Lower lobe of right lung (tissue), 2 donors: ENCODE data around the gene TMEM108. TPM values are rescaled to one million over a fixed set of nuclear protein-coding genes. Genes with fewer than 3 reads are reported as not detected.

Source experiments
- ATAC-seq, 2 donors: fragments of 200-7000 bp; cut with Tn5 transposase; one replicate each; pipeline ENCODE4 v1.9.1; 2020 to 2022; ENCODE audit warnings: mild to moderate bottlenecking in 2 of 2, moderate library complexity in 2 of 2
- DNase-seq: peaks from one replicate; pipeline ENCODE4 v3.0.0-alpha.2; 2020
- H3K27ac ChIP-seq: fragments of 200-600 bp; one replicate; pipeline ENCODE4 v1.8.0; 2022
- H3K27me3 ChIP-seq: fragments of 200-600 bp; one replicate; pipeline ENCODE4 v1.8.0; 2022; ENCODE audit warnings: low read depth
- H3K36me3 ChIP-seq: fragments of 200-600 bp; one replicate; pipeline ENCODE4 v1.8.0; 2022; ENCODE audit warnings: mild to moderate bottlenecking
- H3K4me1 ChIP-seq: fragments of 200-600 bp; one replicate; pipeline ENCODE4 v1.8.0; 2022
- H3K4me3 ChIP-seq: fragments of 200-600 bp; one replicate; pipeline ENCODE4 v1.8.0; 2022; ENCODE audit warnings: mild to moderate bottlenecking
- H3K9me3 ChIP-seq: fragments of 200-600 bp; one replicate; pipeline ENCODE4 v1.8.0; 2022
- CTCF ChIP-seq: fragments of 200-600 bp; IDR thresholded peaks from one replicate; pipeline ENCODE4 v1.8.0; 2022; ENCODE audit warnings: antibody characterized with exemption, mild to moderate bottlenecking
- intact Hi-C: fragments of 100-400 bp; cut with DNase I; formaldehyde crosslinking; loops from one replicate; pipeline ENCODE4 v1.11.0; 2022
- total RNA-seq: library from RNA; stranded (reverse); fragmentation: NEBNext Ultra II Directional; extraction: Animal tissue kit (Norgen Biotek cat#: 25700); gene quantifications from one replicate; pipeline ENCODE4 v1.2.1, GENCODE V29; 2021
- donor health status: DM: no; HTN: yes; CAD: no; lungs with severe emphysema.

The TMEM108 gene
- total RNA-seq, 1 donor from 2014 or later, result 18.5 TPM

DNA sequence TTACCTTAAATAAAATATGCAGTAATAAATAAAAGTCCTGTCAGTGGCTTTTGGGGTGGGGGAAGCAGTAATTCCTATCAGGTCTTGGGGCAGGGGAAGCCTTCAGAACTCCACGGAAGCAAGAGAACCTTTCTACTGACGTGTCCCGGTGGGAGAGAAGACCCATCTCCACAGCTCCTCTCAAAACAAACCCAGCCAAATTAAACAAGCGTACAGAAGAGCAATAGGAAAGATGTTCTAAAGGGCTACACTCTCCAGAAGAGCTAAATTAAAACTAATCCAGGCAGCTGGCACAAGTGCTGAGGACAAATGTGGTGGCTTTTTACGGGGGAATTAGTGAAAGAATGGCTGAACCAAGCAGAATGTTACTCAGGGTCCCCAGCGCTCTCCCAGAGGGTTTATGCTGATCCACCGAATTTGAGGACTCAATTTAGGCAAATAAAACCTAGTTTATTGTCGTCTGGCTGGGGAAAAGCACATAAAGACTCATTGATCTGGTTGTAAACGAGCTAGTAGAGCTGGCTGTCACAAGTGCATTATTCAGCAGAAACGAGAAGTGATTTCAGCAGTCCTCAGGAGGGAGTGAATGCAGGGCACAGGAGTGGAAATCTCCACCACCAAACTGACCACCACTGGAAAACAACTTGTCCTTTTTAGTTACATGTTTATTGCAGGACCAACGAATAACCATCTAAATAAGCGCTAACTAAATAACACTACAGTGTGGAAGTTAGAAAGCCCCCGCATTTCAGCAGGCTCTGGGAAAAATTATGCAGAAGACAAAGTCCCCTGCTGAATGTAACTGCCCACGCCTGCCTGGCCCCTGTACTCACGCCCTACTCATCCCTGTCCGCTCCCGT, 375.2 kb downstream of the TMEM108 start:
- Histone ChIP-seq H3K4me1 (no peaks in the 10 kb centered on the region), H3K4me3 (no peak overlapping the region), H3K36me3 (no peaks in the 10 kb centered on the region), H3K27me3 (no peaks in the 10 kb centered on the region), H3K9me3 (no peaks in the 10 kb centered on the region), H3K27ac (no peak overlapping the region)
- no peak for DNase-seq
- intact Hi-C loops, result no loop called here
- ATAC-seq, result peak; percentile 26 to 48
- no peak for TF ChIP-seq CTCF

DNA sequence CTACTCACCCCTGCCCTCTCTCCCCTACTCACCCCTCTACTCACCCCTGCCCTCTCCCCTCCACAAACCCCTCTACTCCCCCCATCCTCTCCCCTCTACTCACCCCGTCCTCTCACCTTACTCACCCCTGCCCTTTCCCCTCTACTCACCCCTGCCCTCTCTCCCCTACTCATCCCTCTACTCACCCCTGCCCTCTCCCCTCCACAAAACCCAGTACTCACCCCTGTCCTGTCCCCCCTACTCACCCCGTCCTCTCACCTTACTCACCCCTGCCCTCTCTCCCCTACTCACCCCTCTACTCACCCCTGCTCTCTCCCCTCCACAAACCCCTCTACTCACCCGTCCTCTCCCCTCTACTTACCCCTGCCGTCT, 375.8 kb downstream of the TMEM108 start:
- intact Hi-C loops, result no loop called here
- no peaks in the 10 kb centered on the region for H3K4me1 ChIP-seq
- ATAC-seq, result no peak
- no peaks in the 10 kb centered on the region for H3K36me3 ChIP-seq
- DNase-seq, result no peak
- no peak overlapping the region for H3K4me3 ChIP-seq
- TF ChIP-seq CTCF, result no peak
- no peak overlapping the region for H3K27ac ChIP-seq
- H3K9me3 ChIP-seq, result no peaks in the 10 kb centered on the region
- no peaks in the 10 kb centered on the region for H3K27me3 ChIP-seq

GRCh38 chr3:133418361-133418760, 380.2 kb downstream of the TMEM108 start:
- Histone ChIP-seq H3K4me3 (no peak overlapping the region), H3K4me1 (no peaks in the 10 kb centered on the region), H3K27me3 (no peaks in the 10 kb centered on the region), H3K27ac (no peak overlapping the region), H3K9me3 (no peaks in the 10 kb centered on the region), H3K36me3 (no peaks in the 10 kb centered on the region)
- ATAC-seq (no peak), DNase-seq (no peak)
- no peak for TF ChIP-seq CTCF
- intact Hi-C loops, result no loop called here

DNA sequence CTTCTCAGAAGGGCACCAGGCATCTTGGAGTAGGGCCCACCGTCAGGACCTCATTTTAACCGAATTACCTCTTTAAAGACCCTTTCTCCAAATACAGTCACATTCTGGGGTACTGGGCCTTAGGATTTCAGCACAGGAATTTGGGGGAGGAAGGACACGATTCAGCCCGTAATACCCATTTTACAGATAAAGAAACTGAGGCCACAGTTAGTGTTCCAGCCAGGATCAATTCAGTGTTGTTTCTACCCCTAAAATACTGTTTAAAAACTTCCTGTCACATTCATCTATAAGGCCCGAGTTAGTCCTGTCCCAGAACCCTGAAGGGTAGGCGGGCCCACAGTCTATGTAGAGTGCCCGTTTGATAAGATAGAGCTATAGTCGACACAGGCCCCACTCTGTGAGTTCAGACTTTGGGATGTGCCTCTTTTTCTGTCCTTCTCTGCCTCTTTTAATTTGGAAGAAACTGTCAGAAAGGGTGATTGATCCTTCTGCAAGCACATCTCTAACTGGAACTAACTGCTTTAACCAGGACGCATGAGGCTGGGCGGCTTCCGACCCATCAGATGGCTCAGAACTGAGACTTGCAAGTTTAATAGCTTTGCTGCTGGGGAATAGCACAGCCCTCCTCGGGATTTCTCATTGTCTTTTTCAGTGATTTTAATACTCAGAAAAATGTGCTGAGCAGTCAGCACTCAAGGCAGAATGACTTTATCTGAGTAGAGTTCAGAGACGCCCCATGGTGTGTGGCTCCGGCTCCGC, 381.1 kb downstream of the TMEM108 start:
- no peaks in the 10 kb centered on the region for H3K36me3 ChIP-seq
- no peak overlapping the region for H3K27ac ChIP-seq
- no peak for TF ChIP-seq CTCF
- no peaks in the 10 kb centered on the region for H3K9me3 ChIP-seq
- ATAC-seq, result no peak
- no peak overlapping the region for H3K4me3 ChIP-seq
- intact Hi-C loops, result no loop called here
- H3K4me1 ChIP-seq, result no peaks in the 10 kb centered on the region
- no peaks in the 10 kb centered on the region for H3K27me3 ChIP-seq
- DNase-seq, result no peak

DNA sequence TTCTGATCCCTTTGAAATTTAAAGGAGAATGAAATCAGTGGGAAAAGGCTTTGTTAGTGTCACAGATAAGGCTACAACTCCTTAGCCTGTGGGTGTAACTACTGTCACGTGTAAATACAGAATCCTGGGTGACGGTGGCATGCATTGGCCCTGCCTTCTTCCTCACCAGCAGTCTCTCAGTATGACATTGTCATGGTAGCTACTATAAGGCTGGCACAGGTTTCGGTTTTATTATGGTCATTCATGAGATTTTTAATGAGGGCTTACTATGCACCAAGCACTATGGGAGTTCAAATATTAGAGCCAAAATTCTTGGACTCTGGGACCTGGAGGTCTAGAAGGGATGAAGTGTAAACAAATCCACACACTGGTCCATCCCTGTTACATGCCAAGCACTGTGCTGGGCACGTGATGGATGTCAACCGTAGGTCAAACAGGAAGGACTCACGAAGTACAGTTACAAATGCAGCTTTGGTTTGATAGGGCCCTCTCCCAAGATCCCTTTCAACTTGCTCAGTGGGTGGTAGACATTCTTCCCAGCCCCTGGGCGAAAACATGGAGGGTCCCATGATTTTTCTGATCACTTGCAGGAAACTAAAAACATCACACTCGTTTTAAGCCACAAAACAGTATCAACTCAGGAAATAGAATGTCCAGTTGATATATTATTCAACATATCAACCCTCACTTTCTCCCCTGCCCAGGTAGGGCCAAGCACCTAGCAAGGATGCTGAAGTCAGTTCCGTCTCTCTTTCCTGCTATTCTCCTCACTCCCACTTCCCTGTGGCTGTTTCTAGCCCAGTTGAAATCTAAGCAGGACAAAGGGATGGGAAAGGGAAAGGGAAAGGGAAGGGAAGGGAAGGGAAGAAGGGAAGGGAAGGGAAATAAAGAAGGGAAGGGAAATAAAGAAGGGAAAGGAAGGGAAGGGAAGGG, 387.0 kb downstream of the TMEM108 start:
- no peak for TF ChIP-seq CTCF
- intact Hi-C loops, result no loop called here
- no peak for ATAC-seq

More for the DNA sequence above, 387.0 kb downstream of the TMEM108 start:
- Histone ChIP-seq H3K4me1 (no peaks in the 10 kb centered on the region), H3K9me3 (no peaks in the 10 kb centered on the region), H3K27ac (no peak overlapping the region), H3K4me3 (no peak overlapping the region), H3K27me3 (no peaks in the 10 kb centered on the region), H3K36me3 (no peaks in the 10 kb centered on the region)
- DNase-seq, result no peak
